Measurements from ENCODE around the gene CSHL1. TPM values are rescaled to one million over a fixed set of nuclear protein-coding genes. Genes with fewer than 3 reads are reported as not detected.
"Not testable (repeated sequence)": the region's sequence is repeated elsewhere in the genome, so short reads cannot be mapped to it uniquely, and the experiment has no call there.

The CSHL1 gene
- total and polyA plus RNA-seq, 9 of the 15 experiments (the other 6 are each of a cell fraction or from before 2014, with no cell fraction given), result not detected

DNA sequence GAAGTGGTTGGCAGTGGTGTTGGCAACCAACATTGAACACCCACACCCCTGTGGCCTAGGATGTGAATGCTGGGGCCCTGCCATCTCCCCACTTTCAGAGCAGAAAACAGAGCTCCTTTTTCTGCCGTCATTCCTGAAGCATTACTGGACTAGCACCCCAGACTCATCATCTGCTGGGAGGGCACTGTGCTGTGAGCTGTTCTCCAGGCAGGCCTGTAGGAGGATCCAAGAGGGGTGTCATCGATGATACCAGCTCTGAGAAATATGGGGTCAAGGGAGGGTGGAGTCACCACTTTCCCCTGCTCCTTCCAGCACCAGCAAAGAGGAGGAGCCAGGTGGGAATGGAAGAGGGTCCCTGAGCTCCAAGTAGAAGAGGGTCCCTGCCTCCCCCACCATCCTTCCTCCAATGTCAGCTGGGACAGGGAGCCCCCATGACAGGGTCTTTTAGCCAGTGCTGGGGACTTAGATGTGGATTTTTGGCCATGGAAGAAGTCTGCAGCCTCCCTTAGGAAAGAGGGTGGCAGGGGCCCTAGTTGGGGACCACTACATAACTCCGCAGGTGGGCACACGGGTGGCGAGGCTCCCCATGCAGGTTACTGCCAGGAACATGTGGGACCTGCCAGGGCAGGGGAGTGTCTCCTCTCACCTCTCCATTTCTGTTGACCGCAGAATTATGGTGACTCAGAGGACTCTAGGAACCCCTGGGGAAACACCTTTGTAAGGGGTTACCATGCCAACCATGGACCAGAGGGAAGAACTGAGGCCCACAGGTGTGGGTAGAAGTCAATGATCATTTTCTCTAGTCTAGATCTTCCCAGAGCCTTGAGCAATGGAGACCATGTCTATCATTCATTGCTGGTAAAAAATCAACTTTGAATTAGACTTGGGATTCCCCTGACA is 11.9 kb downstream of the CSHL1 start:
- ATAC-seq, result peak; percentile 26; the same call in 1 of the 3 replicates
- H3K4me2 ChIP-seq (ENCODE audit: insufficient read depth, low read length); H3K9me3 ChIP-seq (replicated peaks; ENCODE audit: control insufficient read depth, insufficient read depth, low read depth, low read length); in situ Hi-C loops (cut with MboI); CTCF ChIA-PET (ENCODE audit: low intra/inter-chr PET ratio); BruUV-seq (replicated peaks); H3K36me3 ChIP-seq (ENCODE audit: control insufficient read depth, insufficient read depth, low read length); H2AFZ ChIP-seq (ENCODE audit: low read depth, low read length); H4K20me1 ChIP-seq (replicated peaks; ENCODE audit: control insufficient read depth, insufficient read depth, low read length); intact Hi-C loops (cut with micrococcal nuclease); H3K9ac ChIP-seq (ENCODE audit: insufficient read depth in 1 of 2, low read depth in 2 of 2, low read length in 2 of 2); H3K9me1 ChIP-seq (ENCODE audit: control insufficient read depth, insufficient read depth, low read length); H3K4me3 ChIP-seq; DNase-seq (ENCODE audit: extremely low read depth in 1 of 4, low spot score in 3 of 4); FAIRE-seq; H3K4me1 ChIP-seq (replicated peaks in 1 of 2; ENCODE audit: control insufficient read depth in 2 of 2, insufficient read depth in 2 of 2, low read length in 2 of 2); H3K27ac ChIP-seq (ENCODE audit: extremely low read depth, low read depth, low read length); H3K79me2 ChIP-seq (ENCODE audit: control insufficient read depth, insufficient read depth, low read length): not testable (repeated sequence)
- TF ChIP-seq RFX1 (IDR thresholded peaks at IDR 0.05), result peak; percentile 43
- POLR2A ChIA-PET, result interaction anchor here (1.7 kb wide), 1 partner anchor 18 kb away, joined by 5 read pairs; the partner anchor contains the start of gene GH2
- H3K27me3 ChIP-seq (ENCODE audit: control insufficient read depth in 2 of 2, insufficient read depth in 2 of 2, low read length in 2 of 2), result peaks cover 0 to 22% of the 10 kb centered on the region in 2 experiments; a peak in 4 of 5 replicates
- 8% methylated on average over 5 of the region's 6 CpGs for WGBS (ENCODE audit: insufficient coverage, low coverage, missing lambda C conversion rate)

DNA sequence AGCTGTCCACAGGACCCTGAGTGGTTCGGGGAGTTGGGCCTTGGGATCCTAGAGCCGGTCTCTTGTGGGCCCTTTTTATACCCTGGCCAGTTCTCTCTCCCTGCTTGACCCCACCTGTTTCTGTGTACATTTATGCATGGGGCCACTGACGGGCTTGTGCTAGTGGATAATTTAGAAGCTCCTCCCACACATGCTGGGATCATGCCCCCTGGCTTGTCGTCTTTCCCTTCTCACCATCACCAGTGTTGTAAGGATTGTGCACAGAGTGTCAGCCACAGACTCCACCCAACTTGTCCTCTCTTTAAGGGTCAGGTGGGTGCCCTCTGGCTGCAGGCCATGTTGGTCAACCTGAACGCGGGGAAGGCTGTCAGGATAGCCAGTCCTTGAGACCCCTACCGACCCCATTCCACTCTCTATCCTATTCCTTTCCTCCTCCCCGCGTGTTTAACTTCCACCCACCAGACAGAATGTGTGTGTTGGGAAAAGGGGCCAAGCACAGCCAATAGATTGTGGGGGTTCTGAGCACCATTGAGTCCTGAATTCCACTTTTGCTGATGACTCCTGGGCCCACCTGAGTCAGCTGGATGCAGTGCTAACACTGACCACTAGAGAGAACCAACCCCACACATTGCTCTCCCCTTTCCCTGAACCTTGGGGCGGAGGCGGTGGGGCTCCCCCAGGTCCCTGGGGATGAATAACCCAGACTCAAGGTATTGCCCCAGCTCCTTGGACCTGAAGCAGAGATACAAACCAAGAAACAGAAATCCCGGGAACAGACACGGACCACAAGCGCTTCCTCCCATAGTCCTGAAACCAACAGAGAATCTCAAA is 14.3 kb downstream of the CSHL1 start, which contains the start of gene CSH1:
Gene CSH1, minus strand, starts transcription at position 51 of the 831 bp plus-strand sequence. CDS start 63 bp downstream, outside the sequence.
- H3K9me3 ChIP-seq (replicated peaks; ENCODE audit: control insufficient read depth, insufficient read depth, low read depth, low read length); H3K79me2 ChIP-seq (ENCODE audit: control insufficient read depth, insufficient read depth, low read length); H3K9me1 ChIP-seq (ENCODE audit: control insufficient read depth, insufficient read depth, low read length); H4K20me1 ChIP-seq (replicated peaks; ENCODE audit: control insufficient read depth, insufficient read depth, low read length); in situ Hi-C loops (cut with MboI); BruUV-seq (replicated peaks); H3K4me1 ChIP-seq (replicated peaks in 1 of 2; ENCODE audit: control insufficient read depth in 2 of 2, insufficient read depth in 2 of 2, low read length in 2 of 2); H3K27ac ChIP-seq (ENCODE audit: extremely low read depth, low read depth, low read length); H3K9ac ChIP-seq (ENCODE audit: insufficient read depth in 1 of 2, low read depth in 2 of 2, low read length in 2 of 2); H3K4me2 ChIP-seq (ENCODE audit: insufficient read depth, low read length); DNase-seq (ENCODE audit: extremely low read depth in 1 of 4, low spot score in 3 of 4); H3K4me3 ChIP-seq; CTCF ChIA-PET (ENCODE audit: low intra/inter-chr PET ratio); intact Hi-C loops (cut with micrococcal nuclease); H3K36me3 ChIP-seq (ENCODE audit: control insufficient read depth, insufficient read depth, low read length); H2AFZ ChIP-seq (ENCODE audit: low read depth, low read length): not testable (repeated sequence)
- H3K27me3 ChIP-seq (ENCODE audit: control insufficient read depth in 2 of 2, insufficient read depth in 2 of 2, low read length in 2 of 2), result peaks cover 0 to 14% of the 10 kb centered on the region in 2 experiments; a peak in 3 of 5 replicates
- WGBS (ENCODE audit: insufficient coverage, low coverage, missing lambda C conversion rate), result 0% methylated on average over 1 of the region's 14 CpGs
- ATAC-seq, result peak; percentile 84
- peak; percentile 83 for FAIRE-seq
- POLR2A ChIA-PET, result interaction anchor here (0.7 kb wide), 1 partner anchor 397 kb away, joined by 3 read pairs; no protein-coding TSS in a partner anchor

DNA sequence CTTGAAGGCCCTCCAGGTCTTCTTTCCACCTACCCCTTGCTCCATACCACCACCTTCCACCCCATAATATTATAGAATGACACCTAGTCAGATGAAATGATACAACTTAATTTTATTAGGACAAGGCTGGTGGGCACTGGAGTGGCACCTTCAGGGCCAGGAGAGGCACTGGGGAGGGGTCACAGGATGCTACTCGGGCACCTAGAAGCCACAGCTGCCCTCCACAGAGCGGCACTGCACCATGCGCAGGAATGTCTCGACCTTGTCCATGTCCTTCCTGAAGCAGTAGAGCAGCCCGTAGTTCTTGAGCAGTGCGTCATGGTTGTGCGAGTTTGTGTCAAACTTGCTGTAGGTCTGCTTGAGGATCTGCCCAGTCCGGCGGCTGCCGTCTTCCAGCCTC is 16.2 kb downstream of the CSHL1 start:
- 11% methylated on average over 4 of the region's 10 CpGs for WGBS (ENCODE audit: insufficient coverage, low coverage, missing lambda C conversion rate)

More for the DNA sequence above, 16.2 kb downstream of the CSHL1 start:
- CTCF ChIA-PET (ENCODE audit: low intra/inter-chr PET ratio); POLR2A ChIA-PET; H3K4me2 ChIP-seq (ENCODE audit: insufficient read depth, low read length); DNase-seq (ENCODE audit: extremely low read depth in 1 of 4, low spot score in 3 of 4); H2AFZ ChIP-seq (ENCODE audit: low read depth, low read length); ATAC-seq; H3K4me1 ChIP-seq (replicated peaks in 1 of 2; ENCODE audit: control insufficient read depth in 2 of 2, insufficient read depth in 2 of 2, low read length in 2 of 2); H3K9me3 ChIP-seq (replicated peaks; ENCODE audit: control insufficient read depth, insufficient read depth, low read depth, low read length); H3K79me2 ChIP-seq (ENCODE audit: control insufficient read depth, insufficient read depth, low read length); H3K36me3 ChIP-seq (ENCODE audit: control insufficient read depth, insufficient read depth, low read length); in situ Hi-C loops (cut with MboI); H3K27ac ChIP-seq (ENCODE audit: extremely low read depth, low read depth, low read length); H4K20me1 ChIP-seq (replicated peaks; ENCODE audit: control insufficient read depth, insufficient read depth, low read length); H3K4me3 ChIP-seq; BruUV-seq (replicated peaks); H3K9me1 ChIP-seq (ENCODE audit: control insufficient read depth, insufficient read depth, low read length); intact Hi-C loops (cut with micrococcal nuclease); FAIRE-seq; H3K9ac ChIP-seq (ENCODE audit: insufficient read depth in 1 of 2, low read depth in 2 of 2, low read length in 2 of 2): not testable (repeated sequence)
- H3K27me3 ChIP-seq (ENCODE audit: control insufficient read depth in 2 of 2, insufficient read depth in 2 of 2, low read length in 2 of 2), result peaks cover 0 to 13% of the 10 kb centered on the region in 2 experiments; a peak in 3 of 5 replicates

Data from K562 (cell line).